ENCODE results near the gene APOO.

DNA sequence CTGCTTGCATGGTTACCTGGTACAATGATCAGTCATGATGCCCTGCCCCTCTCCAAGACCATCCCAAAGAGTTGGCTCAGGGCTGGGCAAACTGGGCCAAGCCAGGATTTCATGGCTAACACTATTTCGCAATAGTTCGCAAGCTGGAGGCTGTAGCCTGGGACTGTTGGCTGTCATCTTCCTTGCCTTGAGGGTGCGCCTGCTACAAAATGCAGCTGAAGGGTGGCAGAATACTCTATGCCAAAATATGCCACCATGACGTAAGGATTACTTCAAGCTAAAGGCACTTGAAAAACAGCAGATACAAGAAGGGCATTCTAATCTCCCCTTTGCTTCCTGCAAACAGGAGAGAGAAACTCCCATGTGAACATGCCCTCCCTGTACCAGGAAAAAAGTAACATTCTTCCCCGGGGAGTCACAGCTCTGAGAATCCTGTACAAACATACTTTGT lies 103.8 kb downstream of the APOO start:
- TF ChIP-seq CTCF (IDR thresholded peaks at IDR 0.05) (no peak), POLR2A (IDR thresholded peaks at IDR 0.05) (no peak)
